ENCODE data around the gene NUP43.

GRCh38 chr6:149733089-149733720, 13.1 kb downstream of the NUP43 start:
- TF ChIP-seq EZH2 (IDR thresholded peaks at IDR 0.05; ENCODE audit: borderline replicate concordance, control insufficient read depth, low read depth, low read length) (no peak), CEBPZ (IDR thresholded peaks at IDR 0.05; ENCODE audit: low read depth, low read length) (no peak), E2F8 (IDR thresholded peaks at IDR 0.05; ENCODE audit: low read depth, partially characterized antibody) (no peak), ELK1 (IDR thresholded peaks at IDR 0.05; ENCODE audit: low read depth, low read length) (no peak), POLR2AphosphoS5 (IDR thresholded peaks at IDR 0.05; ENCODE audit: low read length) (no peak), RUNX3 (IDR thresholded peaks at IDR 0.05; ENCODE audit: low read length) (no peak), POLR2A (IDR thresholded peaks at IDR 0.05; ENCODE audit: low read depth, low read length) (no peak), PBX3 (IDR thresholded peaks at IDR 0.05; ENCODE audit: insufficient replicate concordance, low read depth, low read length) (no peak), GATAD2B (conservative IDR thresholded peaks at IDR 0.05; ENCODE audit: low read depth) (no peak), CTCF (IDR thresholded peaks at IDR 0.05 in 2 of 3, conservative IDR thresholded peaks at IDR 0.05 in 1 of 3; ENCODE audit: control insufficient read depth in 2 of 3, extremely low read depth in 1 of 3, insufficient read depth in 1 of 3, low read depth in 3 of 3, low read length in 3 of 3) (no peak)

Data from GM12878 (cell line).